Adrenal gland (tissue), 5 donors: ENCODE data around the gene LRFN4.

ENCODE experiments used
- POLR2A ChIP-seq, 2 donors: fragments of 450-650 bp; IDR thresholded peaks; one replicate each; pipeline ENCODE4 v1.6.1; 2017; ENCODE audit warnings: antibody characterized with exemption in 2 of 2, mild to moderate bottlenecking in 2 of 2, moderate library complexity in 1 of 2
- TF ChIP-seq, protein P1 (sequence below), 6 experiments: fragments of 450-650 bp in 4 of 6; fragments of 200-600 bp in 2 of 6; sonication (generic) in 1 of 6; IDR thresholded peaks; 1 replicate in 5 of 6; 2 replicates in 1 of 6; pipeline versions ENCODE4 v1.5.1 to v1.8.0; 2016 to 2021; ENCODE audit warnings: antibody characterized with exemption in 6 of 6, mild to moderate bottlenecking in 2 of 6, moderate library complexity in 1 of 6
- donor health status: DM: no; HTN: no; CAD: no.

DNA sequence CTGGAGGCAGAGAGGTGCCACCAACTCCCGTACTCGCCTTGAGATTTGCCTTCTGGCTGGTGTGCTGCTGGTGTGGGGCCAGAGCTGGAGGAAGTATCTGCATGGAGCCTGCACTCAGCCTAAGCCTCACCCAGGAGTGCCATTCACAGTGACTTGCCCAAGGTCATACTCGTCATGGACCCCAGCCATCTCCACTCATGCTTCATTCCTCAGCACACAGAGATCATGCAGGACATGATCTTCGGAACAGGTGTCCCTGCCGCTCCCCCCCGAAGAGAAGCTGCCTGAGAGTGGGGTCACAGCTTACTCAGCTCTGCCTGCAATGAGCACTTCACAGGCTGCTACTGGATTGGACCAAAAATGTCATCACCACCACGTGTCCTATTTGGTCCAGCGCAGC, 52.3 kb downstream of the LRFN4 start:
- TF ChIP-seq, protein P1, sequence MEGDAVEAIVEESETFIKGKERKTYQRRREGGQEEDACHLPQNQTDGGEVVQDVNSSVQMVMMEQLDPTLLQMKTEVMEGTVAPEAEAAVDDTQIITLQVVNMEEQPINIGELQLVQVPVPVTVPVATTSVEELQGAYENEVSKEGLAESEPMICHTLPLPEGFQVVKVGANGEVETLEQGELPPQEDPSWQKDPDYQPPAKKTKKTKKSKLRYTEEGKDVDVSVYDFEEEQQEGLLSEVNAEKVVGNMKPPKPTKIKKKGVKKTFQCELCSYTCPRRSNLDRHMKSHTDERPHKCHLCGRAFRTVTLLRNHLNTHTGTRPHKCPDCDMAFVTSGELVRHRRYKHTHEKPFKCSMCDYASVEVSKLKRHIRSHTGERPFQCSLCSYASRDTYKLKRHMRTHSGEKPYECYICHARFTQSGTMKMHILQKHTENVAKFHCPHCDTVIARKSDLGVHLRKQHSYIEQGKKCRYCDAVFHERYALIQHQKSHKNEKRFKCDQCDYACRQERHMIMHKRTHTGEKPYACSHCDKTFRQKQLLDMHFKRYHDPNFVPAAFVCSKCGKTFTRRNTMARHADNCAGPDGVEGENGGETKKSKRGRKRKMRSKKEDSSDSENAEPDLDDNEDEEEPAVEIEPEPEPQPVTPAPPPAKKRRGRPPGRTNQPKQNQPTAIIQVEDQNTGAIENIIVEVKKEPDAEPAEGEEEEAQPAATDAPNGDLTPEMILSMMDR (IDR thresholded peaks at IDR 0.05), result no peak
- no peak for TF ChIP-seq POLR2A (IDR thresholded peaks at IDR 0.05)
